NB4 (cell line): ENCODE data around the gene CFAP70.

Source experiments
- POLR2A ChIP-seq: IDR thresholded peaks from 2 replicates; pipeline ENCODE4 v1.6.1; 2011; ENCODE audit warnings: mild to moderate bottlenecking; ENCODE audit not compliant: insufficient read length; ENCODE audit errors: extremely low read depth
- TF ChIP-seq, protein P1 (sequence below): IDR thresholded peaks from one replicate; pipeline ENCODE4 v1.5.1; 2012; ENCODE audit warnings: low read depth, low read length

DNA sequence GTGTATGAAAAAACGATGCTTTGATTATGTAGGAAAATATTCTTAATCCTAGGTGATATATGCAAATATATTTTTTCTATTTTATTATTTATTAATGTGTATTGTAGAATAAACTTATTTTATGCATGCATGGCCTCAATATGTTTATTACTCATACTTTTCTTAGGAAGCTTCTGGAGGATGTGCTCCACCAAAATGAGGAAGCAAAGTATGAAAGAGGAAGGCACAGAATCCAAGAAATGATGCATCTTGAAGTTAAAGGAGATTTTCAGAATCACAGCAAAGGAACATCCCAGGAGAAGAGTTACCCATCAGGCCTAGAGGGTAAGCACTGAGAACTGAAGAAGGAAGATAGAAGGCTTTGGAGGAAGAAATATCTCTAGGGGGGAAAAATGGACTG is 71.2 kb downstream of the CFAP70 start:
- TF ChIP-seq POLR2A: no peak
- TF ChIP-seq, protein P1, sequence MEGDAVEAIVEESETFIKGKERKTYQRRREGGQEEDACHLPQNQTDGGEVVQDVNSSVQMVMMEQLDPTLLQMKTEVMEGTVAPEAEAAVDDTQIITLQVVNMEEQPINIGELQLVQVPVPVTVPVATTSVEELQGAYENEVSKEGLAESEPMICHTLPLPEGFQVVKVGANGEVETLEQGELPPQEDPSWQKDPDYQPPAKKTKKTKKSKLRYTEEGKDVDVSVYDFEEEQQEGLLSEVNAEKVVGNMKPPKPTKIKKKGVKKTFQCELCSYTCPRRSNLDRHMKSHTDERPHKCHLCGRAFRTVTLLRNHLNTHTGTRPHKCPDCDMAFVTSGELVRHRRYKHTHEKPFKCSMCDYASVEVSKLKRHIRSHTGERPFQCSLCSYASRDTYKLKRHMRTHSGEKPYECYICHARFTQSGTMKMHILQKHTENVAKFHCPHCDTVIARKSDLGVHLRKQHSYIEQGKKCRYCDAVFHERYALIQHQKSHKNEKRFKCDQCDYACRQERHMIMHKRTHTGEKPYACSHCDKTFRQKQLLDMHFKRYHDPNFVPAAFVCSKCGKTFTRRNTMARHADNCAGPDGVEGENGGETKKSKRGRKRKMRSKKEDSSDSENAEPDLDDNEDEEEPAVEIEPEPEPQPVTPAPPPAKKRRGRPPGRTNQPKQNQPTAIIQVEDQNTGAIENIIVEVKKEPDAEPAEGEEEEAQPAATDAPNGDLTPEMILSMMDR: no peak
